Epidermal melanocyte (primary cell): ENCODE results near the gene ADAMTS6.

ENCODE experiments used
- DNase-seq: peaks from one replicate; pipeline ENCODE4 v3.0.0; 2011; ENCODE audit warnings: low spot score; ENCODE audit not compliant: insufficient read length

The ADAMTS6 gene

GRCh38 chr5:65108786-65109743 lies 372.7 kb downstream of the ADAMTS6 start:
- DNase-seq, result no peak

DNA sequence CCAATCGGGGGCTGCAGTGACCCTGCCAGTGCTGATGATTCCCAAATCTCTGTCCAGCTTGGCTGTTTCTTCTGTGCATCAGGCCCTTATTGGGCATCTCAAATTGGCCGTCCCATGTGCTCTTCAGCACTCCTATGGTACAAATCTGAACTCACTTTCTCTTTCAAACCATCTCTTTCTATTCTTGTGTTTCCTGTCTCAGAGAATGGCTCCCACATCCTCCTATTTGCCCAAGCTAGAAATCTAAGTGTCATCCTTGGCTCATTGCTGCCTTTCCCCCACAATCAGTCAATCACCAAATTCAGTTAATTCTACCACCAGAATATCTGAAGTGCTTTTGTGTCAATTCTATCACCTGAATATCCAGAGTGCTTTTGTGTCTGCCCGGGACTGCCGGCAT lies 376.4 kb downstream of the ADAMTS6 start:
- no peak for DNase-seq

DNA sequence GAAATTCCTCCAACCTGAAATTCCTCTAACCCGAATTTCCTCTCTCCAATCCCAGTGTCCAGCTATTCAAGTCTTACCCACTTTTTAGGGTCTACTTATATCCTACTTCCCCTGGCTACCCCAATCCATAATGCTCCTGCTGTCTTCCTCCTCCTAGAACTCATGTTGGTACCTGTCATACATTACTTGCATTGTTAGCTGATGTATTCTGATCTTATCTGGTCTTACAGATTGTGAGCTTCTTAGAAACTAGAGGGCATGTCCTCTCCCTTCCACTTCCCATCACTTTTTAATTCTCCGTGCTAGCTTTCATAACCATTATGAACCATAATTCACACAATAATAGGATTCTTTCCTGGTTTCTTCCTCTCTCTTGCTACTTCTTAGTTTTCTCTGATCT lies 376.9 kb downstream of the ADAMTS6 start:
- DNase-seq, result no peak

DNA sequence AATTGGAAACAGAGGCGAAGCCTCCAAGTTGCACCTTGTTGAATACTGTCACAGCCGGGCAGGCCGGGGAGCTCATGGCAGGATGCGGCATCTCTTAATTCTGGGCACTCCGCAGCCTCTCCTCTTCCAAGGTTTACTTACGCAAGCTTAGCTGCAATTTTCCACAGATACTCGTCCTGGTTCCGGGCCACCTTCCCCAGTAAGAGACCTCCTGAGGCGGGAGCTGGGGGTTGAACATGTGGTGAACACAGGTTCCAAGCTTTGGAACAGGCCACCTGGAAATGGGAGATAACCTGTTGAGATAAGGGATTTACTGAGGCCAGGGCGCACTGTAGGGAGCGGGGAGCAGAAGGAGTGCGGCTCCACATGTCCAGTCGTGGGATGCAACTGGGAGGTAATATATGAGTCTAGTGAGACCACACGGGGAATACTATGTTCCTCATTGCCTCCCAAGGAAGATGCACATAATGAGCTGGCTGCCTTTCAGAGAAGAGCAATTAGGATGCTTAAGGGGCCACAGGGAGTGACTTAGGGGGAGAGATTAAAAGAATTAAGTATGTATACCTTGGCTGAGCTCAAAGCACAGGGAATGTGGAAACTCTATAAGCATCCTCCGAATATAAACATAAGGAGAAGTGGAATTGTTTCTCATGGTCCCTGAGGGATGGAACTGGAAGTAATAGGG lies 377.8 kb downstream of the ADAMTS6 start:
- no peak for DNase-seq

DNA sequence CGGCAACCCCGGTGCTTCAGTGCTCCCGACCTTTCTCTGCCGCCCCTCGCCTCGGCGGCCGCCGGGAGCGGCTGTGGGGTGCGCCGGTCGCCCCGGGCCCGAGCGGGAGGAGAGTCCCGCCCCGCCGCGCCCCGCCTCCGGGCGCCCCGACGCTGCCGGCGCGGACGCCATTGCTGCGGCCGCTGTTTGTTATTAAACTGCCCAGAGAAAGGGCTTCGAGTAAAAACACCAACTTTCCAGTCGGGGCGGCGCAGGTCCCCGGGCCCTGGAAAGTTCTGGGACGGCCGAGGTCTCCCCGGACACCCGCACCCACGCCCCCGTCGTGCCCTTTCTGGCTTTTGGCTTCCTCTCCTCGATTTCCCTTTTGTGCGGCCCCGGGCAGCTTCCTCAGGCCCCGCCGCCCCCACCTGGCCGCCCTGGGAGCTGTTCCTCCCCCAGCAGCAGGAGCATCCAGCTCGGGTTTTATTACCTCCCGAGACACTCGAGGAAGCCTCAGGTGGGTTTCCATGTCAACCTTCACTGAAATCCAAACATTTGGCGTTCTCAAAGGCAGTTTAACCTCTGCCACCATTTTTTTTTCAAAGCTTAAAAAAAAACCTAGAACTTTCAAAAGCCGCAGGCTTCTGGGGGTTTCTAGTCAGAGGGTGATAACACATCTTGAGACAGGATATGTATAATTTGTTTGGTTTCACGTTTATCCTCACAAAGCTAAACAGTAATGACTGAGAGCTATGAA lies 378.6 kb downstream of the ADAMTS6 start:
- no peak for DNase-seq

- DNase-seq, result no peak
These were observed 379.2 kb downstream of the ADAMTS6 start for GRCh38 chr5:65102371-65102975.

DNA sequence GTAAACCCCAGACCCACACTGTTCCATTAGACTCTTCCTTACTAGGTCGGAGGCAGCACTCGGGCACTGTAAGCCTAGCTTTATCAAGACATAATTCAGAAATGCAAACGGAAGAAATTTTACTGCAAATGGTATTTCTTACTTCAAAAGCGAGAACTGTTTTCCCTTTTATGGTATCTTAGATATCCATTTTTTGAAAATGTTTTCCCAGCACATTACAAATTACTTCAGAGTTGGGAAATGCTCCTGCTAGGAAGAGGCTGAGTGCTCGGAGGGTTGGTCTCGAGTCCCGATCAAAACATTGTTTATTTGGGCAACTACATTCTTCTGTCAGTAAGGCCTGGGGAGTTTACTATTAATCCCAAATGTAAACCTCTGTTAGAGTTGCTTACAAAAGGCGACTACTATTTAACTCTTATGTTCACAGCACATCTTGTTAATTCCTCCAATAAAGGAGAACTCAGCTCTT lies 380.1 kb downstream of the ADAMTS6 start:
- DNase-seq, result no peak

DNA sequence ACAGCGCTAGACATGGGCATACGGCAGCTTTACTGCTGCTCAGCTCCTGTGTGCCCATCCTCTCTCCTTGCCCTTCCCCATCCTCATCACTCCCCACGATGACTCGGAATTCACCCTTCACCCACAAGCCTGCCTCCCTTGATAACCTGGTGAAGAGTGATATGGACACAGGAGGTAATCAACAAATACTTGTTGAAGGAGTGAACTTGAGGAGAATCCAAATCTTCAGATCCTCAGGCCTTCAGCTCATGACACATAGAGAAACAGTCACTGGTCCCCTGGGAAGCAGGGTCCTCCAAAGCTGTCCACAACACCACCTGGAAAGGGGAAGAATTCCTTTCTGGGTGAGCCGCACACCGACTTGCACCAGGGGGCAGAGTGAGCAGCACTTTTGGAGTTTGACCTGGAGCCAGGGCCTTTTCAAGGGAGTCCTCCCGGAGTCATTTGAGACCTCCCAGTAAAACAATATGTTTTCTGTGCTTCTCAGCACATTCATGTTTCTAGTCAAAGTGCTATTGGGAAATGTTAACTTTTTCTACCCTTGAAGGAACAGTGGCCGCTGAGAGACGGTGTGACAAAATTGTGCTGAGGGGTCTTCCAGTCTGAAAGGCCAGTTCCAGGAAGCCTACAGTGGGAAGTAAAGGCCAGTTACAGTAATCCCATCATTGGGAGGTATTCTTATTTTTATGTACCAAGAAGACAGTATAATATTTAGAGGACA lies 380.6 kb downstream of the ADAMTS6 start:
- DNase-seq, result peak; percentile 76
